Medulla oblongata (tissue), 1 donor: ENCODE results near the gene TRAF3IP1.
"Not testable (repeated sequence)": the region's sequence is repeated elsewhere in the genome, so short reads cannot be mapped to it uniquely, and the experiment has no call there.

Experiments used
- DNase-seq: peaks from one replicate; pipeline ENCODE4 v3.0.0-alpha.2; 2015; ENCODE audit errors: extremely low spot score

The TRAF3IP1 gene

DNA sequence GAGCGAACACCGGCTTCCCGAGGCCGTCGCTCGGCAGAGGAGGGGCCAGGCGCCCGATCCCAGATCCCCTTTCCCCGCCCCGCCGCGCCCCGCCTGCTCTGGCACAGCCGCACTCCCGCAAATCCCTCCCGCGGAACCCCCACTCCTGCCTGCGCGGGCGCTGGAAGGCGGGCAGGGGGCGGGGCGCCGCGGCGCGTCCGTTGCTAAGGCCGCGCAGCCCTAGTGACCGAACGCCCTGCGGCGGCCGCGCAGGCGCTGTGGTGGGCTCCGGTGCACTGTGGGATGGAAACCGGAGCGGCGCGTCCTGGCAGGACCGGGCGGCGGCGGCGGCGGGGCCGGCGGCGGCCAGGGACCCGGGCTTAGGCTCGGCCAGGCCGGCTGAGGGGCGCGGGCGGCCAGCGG lies at the start of gene TRAF3IP1:
Gene TRAF3IP1 (plus strand): TSS at position 273 of the 402 bp plus-strand sequence. CDS start 145 bp downstream, outside the sequence.
- DNase-seq: peak; percentile 93

- DNase-seq: no peak
Measured at GRCh38 chr2:238270606-238271005, 49.7 kb upstream of the TRAF3IP1 start.

DNA sequence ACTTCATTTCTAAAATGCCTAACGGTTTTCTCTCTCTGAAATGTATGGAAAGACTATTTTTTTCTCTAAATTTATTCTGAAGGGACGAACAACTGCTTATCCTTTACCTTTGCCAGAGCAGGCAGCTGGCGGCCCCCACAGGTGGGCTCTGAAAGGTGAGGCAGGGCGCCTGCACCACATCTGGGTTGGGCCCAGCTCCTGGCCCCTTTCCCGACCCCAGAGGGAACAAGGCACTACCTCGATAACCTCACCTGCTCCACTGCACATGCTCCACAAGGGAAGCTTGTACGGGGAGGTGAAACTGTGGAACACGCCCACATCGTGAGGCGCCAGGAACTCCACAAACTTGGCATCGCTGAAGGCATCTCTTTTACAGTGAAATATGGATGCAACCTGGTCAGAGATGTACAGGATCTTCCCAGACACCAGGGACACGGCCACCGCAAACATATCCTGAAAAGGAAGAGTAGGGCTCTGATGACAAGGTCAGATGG lies 49.2 kb upstream of the TRAF3IP1 start:
- DNase-seq: no peak

- not testable (repeated sequence) for DNase-seq
Measured at GRCh38 chr2:238271686-238272085, 48.6 kb upstream of the TRAF3IP1 start.

- DNase-seq: no peak
Measured at GRCh38 chr2:238272156-238272555, 48.2 kb upstream of the TRAF3IP1 start.

DNA sequence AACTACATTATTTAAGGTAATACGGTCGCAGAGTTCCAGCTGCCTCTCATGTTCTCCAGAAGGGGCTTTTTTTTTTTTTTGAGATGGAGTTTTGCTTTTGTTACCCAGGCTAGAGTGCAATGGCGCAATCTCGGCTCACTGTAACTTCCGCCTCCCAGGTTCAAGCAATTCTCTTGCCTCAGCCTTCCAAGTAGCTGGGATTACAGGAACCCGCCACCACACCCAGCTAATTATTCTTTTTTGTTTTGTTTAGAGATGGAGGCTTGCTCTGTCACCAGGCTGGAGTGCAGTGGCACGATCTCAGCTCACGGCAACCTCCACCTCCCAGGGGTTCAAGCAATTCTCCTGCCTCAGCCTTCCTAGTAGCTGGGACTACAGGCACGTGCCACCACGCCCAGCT lies 46.9 kb upstream of the TRAF3IP1 start:
- DNase-seq: not testable (repeated sequence)

DNA sequence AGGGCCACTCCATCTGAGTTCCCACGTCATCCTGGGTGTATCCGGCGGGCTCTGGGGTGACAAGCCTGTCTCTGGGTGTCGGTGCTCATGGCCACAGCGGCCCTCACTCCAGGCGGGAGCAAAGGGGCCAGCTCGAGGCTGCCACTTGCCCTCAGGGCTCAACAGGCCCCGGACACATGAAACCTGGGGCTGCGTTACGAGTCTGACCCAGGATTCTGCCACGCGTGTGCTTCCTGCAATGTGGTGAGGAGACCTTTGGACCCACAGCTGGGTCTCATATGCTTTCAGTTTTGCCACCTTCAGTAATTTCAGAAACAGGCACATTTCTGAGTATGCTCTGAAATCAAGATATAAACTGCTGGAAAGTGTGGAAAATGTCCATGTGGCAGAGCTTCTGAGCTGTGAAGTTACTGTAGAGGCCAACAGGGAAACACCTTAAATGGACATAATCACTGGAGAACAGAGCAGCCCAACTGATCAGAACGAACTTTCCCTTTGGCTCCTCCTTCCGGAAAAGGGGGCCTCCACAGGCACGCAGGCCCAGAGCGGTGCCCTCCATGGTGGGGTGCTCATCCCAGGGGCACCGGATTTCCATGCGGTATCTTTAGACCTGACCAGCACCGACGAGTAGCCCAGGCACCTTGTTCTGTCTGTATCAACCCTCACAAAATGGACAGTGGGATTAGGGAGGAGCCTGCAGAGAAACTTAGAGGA lies 46.0 kb upstream of the TRAF3IP1 start:
- DNase-seq: no peak

GRCh38 chr2:238277695-238278094 lies 42.6 kb upstream of the TRAF3IP1 start:
- DNase-seq: no peak

DNA sequence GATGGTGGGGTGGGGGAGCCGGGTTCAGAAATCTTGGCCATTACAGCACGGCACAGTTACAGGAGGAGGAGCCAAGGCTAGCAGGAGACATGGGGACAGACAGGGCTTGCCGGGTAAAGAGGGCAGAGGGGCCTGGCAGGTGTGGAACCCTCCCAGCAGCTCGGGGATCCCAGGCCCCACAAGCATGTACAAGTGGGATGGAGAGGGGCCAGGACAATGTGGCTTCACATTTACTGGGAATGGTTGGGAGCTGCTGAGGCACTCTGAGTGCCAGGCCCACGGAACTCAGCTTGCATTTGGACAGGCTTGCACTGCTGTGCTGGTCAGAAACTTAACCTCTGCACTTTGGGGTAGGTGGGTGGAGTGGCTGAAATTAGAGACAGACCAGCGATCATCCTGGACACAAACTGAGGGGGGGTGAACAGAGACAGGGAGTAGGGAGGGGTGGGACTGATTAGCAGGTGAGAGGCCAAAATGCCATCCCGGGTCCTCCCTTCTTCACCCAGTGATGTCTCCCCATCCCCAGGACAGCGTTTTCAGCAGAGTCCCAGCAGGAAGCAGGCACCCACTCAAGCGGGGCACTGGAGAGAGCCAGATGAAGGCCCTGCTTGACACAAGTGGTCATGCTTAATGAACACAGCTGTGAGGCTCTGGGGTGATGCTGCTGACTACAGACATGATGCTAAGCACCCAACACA lies 41.5 kb upstream of the TRAF3IP1 start:
- DNase-seq: no peak

DNA sequence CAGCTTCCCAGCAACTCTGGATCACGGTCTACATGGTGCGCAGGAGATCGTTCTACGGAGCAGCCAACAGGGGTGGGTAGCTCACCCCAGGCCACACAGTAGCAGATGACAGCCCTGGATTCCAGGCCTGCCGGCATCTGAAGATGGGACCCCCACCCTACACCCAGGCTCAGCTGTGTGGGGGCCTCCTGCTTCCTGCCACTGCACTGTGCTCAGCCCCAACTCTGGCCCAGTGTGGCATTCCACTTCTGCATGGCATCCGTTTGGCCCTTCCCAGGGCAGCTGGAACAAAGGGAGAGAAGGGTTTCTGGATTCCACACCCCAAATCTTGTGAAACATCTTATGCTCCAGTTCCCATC lies 41.0 kb upstream of the TRAF3IP1 start:
- no peak for DNase-seq

- DNase-seq: no peak
Measured at GRCh38 chr2:238280083-238280825, 40.1 kb upstream of the TRAF3IP1 start.

DNA sequence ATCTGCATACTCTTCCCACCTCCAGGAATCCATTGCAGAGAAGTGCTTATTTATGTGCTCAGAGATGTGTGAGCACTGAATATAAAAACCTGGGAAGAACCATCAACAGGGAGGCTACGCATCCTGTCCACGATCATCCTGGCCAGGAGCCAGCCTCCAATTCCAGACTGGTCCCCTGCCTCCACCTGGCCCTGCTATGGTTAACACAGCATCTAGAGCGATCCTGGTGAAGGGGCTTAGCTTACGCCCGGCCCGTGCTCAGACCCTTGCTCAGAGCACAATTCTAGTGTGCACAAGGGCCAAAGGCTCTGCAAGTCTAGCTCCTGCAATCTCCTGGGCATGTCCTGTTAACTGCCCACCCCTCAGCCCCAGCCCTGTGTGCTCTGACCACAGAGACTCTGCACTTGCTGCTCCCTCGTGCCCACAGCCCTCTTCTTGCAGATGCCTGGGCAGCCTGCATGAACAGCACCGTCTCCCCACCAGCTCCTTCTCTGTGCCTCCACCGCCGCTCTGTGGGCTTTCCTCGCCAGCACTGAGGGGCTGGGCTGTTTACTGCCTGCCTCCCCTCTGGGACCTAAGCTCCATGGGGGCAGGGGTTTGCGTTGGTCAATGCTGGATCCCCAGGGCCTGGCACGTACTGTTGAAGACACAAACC lies 38.4 kb upstream of the TRAF3IP1 start:
- DNase-seq: no peak

- DNase-seq: no peak
Measured at GRCh38 chr2:238282861-238283738, 37.2 kb upstream of the TRAF3IP1 start.

DNA sequence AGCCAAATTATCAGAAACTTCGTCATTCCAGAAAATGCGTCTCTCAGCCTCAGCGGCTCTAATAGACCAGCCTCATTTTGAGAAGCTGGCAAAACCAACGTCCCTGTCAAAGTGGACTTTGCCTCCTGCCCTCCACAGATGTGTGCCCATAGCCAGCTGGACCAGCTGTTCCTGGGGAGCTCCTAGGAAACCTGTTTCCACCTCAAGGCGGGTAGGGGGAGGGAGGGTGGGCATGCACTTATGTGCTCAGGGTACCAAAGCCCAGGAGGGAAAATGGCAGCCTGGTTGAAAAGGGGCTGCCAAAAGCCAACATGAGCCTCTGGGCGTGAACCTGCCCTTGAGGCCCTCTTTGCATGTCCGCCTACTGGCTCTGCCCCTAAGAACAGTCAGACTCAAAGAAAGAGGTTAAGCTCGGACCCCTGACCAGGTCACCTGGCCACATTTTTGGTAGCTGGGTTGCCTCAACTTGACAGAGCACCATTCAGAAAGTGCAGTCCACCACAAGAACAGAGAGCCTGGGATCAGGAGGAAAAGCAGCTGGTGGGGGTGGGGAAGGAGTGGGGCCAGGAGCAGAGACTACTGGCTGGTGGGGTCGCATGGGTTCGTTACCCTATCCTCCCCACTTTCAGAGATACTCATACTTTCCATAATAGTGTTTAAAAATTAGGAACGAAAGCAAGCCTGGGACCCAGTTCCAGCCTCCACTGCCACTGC lies 35.4 kb upstream of the TRAF3IP1 start:
- DNase-seq: no peak

- peak; percentile 71 for DNase-seq
Measured at GRCh38 chr2:238285653-238286082, 34.6 kb upstream of the TRAF3IP1 start.

DNA sequence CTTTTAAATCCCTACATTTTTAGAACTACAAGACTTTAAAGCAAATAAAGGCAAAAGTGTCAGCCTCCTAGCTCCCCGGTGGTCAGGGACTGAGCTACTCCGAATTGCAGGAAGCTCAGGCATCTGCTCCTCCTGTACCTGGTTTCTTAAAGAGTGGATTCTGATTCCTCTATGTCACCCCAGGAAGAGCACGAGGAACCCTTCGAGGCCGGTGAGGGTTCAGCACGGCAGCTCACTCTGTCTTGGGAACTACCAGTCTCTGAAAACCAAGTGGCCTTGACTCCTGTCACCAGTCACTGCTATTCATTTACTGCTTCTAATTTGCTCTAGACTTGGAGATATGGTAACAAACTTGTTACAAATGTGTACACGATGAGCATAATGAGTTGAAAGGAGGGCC lies 34.2 kb upstream of the TRAF3IP1 start:
- DNase-seq: peak; percentile 40

DNA sequence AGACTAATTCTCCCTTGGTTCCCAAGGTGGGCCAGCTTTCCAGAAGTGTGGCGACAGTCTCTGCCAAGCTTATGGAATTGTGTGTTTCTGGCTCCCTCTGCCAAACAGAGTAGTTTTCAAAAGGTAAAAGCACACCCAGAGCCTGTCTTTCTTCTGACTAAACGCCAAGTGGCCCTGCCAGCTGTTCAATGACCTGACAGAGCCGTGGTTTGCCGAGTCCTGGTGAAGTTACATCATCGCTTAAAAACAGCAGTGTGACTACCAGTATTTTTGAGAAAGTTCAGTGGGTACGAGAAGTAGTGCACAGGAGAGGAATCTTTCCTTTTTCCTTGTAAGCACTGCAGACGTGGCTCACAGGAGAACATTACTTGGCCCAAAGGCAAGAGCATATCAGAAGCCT lies 33.8 kb upstream of the TRAF3IP1 start:
- DNase-seq: peak; percentile 66

DNA sequence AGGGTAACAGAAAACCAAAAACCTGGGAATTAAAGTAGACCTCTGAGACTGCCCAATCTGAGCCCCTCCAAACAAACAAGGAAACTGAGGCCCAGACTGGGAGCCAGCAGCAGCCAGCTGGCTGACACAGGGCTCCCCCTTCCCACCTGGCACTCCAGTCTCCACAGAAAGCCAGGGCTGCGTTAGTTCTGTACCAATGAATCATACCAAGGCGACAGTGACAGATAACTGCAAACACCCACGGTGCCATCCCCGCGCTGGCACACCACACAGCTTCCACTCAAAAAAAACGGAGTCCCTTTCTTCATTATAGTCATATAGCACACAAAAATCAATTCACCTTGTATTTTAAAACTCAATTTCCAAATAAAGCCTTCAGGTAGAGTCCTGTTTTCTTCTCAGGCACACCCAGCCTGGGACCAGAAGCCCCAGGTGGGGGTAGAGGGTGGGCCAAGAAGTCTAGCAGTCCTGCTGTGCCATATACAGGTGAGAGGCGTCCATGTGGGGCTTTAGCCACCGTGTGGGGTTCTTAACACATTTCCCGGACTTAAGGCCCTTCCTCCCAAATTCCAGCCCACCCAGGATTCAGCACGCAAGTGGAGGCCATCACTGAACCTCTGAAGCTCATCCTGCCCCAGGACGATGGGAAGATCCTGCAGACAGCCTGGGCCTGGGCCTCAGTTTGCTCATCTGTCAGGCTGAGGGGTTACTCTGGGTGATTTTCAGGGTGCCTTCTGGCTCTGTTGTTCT lies 33.2 kb upstream of the TRAF3IP1 start:
- DNase-seq: no peak
